Measurements from ENCODE around the gene CNOT4.

DNA sequence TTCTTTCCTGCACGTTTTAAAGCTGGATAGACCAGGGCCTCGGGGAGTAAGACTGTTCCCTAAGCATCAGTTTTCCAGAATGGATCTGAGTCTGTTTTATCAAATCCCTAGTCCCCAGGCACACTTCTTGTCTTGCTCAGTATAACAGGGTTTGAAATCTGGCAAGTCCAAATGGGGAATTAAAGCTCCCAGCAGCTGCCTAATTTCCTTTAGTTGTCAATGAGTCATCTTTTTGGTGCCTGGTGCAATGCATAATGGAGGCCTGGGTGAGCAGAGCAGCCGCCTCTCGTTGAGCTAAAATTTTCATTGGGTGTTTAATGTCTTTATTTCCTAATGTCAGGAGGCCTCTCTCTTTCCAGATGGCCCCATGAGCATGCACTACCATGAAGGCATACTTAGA, 188.3 kb downstream of the CNOT4 start:
- TF ChIP-seq, protein P1, sequence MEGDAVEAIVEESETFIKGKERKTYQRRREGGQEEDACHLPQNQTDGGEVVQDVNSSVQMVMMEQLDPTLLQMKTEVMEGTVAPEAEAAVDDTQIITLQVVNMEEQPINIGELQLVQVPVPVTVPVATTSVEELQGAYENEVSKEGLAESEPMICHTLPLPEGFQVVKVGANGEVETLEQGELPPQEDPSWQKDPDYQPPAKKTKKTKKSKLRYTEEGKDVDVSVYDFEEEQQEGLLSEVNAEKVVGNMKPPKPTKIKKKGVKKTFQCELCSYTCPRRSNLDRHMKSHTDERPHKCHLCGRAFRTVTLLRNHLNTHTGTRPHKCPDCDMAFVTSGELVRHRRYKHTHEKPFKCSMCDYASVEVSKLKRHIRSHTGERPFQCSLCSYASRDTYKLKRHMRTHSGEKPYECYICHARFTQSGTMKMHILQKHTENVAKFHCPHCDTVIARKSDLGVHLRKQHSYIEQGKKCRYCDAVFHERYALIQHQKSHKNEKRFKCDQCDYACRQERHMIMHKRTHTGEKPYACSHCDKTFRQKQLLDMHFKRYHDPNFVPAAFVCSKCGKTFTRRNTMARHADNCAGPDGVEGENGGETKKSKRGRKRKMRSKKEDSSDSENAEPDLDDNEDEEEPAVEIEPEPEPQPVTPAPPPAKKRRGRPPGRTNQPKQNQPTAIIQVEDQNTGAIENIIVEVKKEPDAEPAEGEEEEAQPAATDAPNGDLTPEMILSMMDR (IDR thresholded peaks at IDR 0.05 in 2 of 3, conservative IDR thresholded peaks at IDR 0.05 in 1 of 3; ENCODE audit: borderline replicate concordance in 1 of 3, insufficient read depth in 1 of 3, low read depth in 2 of 3, low read length in 2 of 3), result no peak
- TF ChIP-seq SP1 (IDR thresholded peaks at IDR 0.05; ENCODE audit: low read depth), result no peak
- no peak for TF ChIP-seq POLR2A (IDR thresholded peaks at IDR 0.05; ENCODE audit: borderline replicate concordance, extremely low read depth, insufficient read depth, insufficient read length)
- no peak for TF ChIP-seq POLR2AphosphoS5 (IDR thresholded peaks at IDR 0.05; ENCODE audit: low read depth, low read length)
- no peak for TF ChIP-seq EZH2phosphoT487 (IDR thresholded peaks at IDR 0.05; ENCODE audit: borderline replicate concordance)
- TF ChIP-seq ELF1 (IDR thresholded peaks at IDR 0.05; ENCODE audit: borderline replicate concordance, low read depth), result no peak
- no peak for TF ChIP-seq ZNF274 (IDR thresholded peaks at IDR 0.05; ENCODE audit: low read depth, low read length)
- TF ChIP-seq RAD21 (IDR thresholded peaks at IDR 0.05; ENCODE audit: low read depth), result no peak
- no peak for TF ChIP-seq TCF7L2 (IDR thresholded peaks at IDR 0.05; ENCODE audit: borderline replicate concordance, extremely low read depth, insufficient read depth, insufficient read length)
- no peak for TF ChIP-seq FOSL1 (IDR thresholded peaks at IDR 0.05; ENCODE audit: low read depth)
- TF ChIP-seq EZH2 (IDR thresholded peaks at IDR 0.05), result no peak
